HG02981 (cell line): ENCODE data around the gene ERG28.
"Not testable (repeated sequence)": the region's sequence is repeated elsewhere in the genome, so short reads cannot be mapped to it uniquely, and the experiment has no call there.

Experiments
- ATAC-seq: cut with Tn5 transposase; IDR thresholded peaks from one replicate; pipeline ENCODE4 v1.9.1; 2021; ENCODE audit warnings: mild to moderate bottlenecking, moderate library complexity; ENCODE audit not compliant: unreplicated experiment

Gene ERG28, protein sequence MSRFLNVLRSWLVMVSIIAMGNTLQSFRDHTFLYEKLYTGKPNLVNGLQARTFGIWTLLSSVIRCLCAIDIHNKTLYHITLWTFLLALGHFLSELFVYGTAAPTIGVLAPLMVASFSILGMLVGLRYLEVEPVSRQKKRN

DNA sequence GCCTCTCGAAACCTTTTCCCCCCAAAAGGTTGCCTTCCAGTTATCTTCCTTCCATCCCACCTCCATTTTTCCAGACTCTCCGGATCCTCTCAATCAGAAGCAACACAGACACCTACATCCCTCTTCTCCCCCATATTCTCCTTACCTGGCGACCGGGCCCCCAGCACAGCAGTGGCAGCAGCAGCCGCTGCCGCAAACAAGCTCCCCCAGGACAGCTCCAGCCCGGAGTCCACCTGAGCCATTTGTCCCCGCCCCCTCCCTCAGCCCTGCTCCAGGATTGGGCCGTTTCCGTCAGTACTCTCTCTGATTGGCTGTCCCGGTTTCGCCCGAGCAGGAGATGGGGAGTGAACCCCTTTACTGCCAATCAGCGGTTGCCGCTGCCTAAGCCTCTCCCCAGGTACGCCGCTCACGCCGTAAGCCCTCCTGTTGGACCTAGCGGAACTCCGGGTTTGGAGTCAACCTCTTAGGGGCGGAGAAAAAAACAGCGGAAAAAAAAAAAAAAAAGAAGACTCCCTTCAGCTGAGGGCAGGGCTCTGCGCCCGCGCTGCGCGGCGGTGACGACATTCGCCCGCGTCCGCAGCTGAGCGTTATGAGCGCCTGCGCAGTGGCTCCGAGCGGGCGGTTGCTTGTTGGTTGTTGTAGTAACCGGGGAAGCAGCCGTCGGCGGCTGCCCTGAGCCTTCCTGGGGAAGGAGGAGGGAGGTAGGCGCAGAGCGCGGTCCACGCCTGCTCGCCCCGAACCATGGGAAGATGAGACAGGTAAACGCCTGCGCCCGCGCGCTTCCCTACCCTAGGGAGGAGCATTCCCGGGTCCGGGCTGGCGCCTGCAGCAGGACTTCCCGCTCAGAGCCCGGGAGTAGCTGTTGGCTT, at the start of gene ERG28, which contains the start of gene TTLL5:
Gene ERG28, minus strand, starts transcription at position 247 of the 869 bp plus-strand sequence. CDS start 3,374 bp downstream, outside the sequence.
Gene TTLL5, plus strand, starts transcription at position 617 of the 869 bp plus-strand sequence. CDS start 1,904 bp downstream, outside the sequence.
- peak; percentile 97 for ATAC-seq

DNA sequence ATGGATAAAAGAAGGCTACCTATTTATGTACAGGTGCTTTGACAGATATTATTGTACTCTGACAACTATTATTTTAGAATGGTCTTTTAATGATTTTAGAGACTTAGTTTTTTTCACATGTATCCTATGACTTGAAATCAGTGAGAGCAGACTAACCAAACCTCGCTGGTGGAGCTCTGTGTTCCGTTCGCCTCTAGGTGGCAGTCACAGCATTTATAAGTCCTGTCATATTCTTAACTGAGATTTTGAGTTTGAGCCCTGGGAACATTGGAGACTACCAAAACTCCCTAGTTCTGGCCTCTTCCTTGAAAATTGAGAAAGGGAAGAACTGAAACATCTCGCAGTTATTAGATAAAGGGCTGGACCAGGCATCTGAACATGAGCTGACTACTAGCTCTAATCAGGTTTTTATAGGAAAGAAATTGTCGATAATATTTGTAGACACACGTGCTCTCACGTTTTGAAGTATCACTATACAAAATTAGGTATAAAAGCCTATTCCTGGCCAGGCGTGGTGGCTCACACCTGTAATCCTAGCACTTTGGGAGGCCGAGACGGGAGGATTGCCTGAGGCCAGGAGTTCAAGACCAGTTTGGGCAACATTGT, 48.6 kb upstream of the ERG28 start:
- peak; percentile 64 for ATAC-seq

DNA sequence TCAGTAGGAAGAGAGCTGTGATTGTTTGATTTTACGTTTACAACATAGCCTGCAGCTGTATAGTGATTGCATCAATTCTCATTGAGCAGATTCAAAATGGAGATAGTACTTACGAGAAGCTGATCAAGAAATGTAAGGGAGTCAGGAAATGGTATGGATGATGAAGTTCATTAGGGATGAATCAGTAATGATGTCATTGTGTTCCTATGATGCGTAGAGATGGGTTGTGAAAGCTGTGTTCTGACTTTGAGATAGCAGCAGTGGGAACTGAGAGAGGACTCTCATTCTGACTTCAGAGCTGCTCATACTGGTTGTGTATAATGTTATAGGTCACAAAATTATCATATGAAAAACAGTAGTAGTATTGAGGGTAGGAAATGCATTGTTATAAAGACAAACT, 44.3 kb upstream of the ERG28 start:
- no peak for ATAC-seq

DNA sequence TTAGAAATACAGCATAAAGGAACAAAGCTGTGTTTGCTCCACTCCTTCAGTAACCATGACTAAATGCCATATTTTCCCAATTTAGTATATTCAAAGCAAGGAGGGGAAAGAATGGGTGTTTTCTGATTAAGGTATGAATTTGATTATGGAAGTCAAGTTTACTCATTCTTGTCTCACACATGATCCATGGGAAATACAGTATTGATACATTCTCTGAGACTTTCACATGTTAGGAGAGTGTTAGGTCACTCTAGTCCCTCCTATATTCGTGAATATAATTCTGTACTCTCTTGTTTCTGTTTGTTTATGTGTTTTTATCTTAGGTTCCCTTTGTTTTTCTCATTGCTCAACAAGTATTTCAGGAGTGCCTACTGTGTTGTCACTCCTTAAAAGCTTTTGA, 42.8 kb upstream of the ERG28 start:
- ATAC-seq = no peak

DNA sequence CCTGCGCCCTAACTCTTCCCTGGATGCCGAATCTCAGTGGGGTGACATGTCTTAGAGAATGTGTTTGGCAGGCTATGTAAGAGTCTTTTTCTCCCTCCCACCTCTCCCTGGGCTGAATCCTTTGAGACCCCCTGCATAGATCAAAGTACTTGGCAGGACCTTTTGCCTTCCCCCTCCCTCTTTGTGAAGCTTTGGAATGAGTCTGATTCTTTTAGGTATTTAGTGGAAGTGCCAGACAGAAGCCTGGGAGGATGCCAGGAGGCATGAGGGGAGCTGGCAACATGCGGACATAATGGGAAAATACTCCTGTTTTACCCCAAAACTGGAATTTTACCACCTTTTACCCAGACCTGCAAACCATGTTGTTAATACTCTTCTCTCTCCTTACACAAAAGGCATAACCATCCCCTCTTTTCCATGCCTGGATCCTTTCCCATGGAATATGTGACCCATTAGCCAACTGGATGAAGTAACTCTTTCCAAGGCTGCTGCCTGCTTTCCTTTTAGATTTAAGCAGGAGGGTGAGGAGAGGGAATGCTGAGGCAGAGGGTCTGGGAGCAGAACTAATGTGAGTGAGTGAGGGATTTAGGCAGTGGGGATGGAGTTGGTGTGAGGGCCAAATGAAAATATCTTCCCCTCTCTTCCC, 42.1 kb upstream of the ERG28 start:
- no peak for ATAC-seq

DNA sequence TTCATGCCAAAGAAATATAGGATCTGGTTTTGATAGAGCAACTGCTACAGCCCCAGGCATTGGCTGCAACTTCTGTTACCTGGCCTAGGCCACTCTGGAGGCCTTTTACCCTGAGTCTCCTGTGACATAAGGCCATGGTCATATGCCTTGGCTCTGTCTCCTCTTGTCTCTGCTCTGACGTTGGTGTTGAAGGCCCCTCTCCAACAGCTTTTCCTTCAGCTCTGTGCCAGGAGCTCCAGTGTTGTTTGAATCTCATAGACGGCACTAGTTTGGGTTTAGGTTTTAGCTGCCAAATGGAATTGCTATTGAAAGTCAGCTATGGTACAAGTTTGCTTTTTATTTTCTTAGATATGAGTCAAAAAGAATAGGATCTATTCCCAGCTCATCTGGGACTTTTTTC, 41.4 kb upstream of the ERG28 start:
- no peak for ATAC-seq

DNA sequence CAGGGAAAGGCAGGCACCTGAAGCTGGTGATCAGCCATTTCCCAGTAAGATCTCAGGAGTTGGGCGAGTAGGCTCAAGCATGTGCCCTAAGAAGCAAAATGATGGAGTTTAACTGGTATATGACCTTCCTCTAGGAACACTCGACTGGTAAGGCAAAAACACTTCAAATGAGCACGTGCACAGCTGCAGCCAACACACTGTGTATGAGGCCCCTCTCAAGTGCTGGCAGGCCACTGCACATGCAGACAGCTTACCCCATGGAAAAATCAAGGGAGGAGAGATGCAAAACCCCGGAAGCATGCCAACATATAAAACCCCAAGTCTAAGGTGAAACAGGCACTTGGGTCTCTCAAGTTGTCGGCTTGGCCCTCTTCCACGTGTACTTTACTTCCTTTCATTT, 39.6 kb upstream of the ERG28 start:
- ATAC-seq = no peak

DNA sequence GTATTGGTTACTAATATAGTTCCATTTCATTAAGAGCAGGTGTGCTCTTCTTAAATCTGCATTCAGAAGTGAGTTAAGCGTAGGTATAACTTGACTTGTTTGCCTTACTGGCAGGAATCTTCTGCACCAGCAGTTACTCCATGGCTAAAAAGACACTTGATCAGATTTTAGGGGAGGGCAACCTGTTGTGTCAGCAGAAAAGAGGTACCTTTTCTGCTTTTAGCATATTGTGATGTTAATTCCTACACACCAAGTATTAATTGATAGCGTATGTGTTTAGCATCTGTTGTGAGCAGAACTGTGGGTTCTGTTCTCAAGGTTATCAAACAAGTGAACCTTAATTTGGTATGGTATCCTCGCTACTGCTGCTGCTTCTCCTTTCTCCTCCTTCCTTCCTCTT, 38.7 kb upstream of the ERG28 start:
- no peak for ATAC-seq

DNA sequence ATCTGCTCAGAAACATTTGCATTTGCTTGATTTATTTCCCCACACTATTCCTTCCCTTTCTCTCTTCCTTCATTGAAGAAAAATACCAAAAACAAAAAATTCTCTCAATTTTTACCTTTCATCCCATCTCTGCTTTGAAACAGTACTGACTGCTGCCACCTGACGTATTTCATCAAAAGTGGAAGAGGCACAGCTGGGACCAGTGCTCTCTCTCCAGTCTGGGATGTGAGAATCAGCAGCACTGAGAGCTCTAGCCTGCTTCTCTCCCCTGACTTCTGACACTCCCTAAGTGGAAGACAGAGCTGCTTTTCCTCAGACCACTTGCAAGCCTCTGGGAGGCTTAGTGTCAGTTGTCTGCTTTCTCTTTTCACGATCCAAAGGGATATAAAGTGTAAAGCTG, 37.2 kb upstream of the ERG28 start:
- ATAC-seq = no peak

DNA sequence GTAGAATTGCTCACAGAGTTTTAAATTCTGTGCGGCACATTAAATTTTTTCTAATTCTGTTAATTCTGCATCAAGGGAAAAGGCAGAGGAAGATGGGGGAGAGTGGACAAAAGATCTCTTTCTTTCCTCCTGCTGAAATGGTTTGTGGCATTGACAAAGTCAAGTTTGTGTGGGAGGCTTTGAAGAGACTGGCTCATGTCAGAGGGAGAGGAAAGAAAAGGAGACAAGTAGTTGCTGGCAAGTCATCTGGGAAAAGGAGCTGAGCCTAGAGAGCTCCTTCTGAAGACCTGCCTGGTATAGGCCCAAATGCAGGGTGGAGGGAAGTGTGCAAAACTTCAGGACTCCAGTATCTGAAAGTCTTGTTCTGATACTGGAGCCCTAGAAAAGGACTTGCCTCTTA, 36.7 kb upstream of the ERG28 start:
- no peak for ATAC-seq

DNA sequence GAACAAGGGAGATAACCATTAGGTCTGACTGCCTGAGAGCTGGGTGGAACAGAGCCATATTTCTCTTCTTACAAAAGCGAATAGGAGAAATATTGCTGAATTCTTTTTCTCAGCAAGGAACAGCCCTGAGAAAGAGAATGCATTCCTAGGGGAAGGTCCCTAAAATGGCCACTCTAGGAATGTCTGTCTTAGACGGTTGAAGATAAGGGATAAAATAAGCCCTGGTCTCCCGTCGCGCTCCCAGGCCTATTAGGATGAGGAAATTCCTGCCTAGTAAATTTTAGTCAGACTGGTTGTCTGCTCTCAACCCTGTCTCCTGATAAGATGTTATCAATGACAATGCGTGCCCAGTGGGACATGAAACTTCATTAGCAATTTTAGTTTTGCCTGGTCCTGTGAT, 34.3 kb upstream of the ERG28 start:
- ATAC-seq = not testable (repeated sequence)

DNA sequence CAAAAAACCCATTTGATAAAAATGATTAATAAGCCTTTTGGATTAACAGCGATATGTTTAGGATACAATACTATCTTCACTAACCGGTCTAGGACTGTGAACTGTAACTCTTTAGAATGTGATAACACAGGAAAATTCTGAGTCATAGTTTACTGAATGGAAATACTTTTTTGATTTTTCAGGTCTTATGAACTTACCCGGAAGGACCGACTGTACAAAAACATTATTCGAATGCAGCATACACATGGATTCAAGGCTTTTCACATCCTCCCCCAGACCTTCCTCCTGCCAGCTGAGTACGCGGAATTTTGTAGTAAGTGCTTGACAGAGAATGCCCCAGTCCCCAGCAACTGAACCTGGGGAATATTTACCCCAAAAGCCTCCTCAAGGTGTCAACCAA, 29.3 kb upstream of the ERG28 start:
- ATAC-seq = no peak

DNA sequence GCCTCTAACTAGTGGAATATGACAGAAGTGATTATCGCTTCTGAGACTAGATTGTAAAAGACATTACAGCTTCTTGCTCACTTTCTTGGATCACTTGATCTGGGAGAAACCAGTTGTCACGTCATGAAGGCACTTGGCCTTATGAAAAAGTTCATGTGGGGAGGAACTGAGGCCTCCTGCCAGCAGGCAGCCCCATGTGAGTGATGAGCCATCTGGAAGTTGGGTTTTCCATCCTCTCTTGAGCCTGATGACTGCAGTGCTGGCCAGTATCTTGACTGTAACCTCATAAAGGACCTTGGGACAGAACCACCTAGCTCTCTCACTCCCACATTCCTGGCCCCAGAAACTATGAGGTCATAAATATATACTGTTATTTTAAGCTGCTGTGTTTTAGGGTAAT, 28.3 kb upstream of the ERG28 start:
- no peak for ATAC-seq

DNA sequence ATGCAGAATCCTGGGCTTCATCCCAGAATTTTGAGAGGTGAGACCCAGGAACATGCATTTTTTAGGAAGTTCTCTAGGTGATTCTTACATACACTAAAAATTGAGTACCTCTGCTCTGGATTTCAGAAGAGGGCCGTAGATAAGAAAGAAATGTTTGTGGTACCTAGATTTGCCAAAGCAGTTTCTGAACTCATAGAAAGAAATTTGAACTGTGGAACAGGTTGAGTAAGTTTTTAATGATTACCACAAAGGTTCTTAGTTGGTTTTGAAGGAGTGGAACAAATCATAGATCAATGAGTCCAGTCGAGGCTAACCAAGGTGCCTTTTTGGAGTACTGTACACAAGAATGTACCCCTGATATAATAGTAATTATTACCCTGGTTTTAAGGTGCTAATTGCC, 25.2 kb upstream of the ERG28 start:
- ATAC-seq = no peak

DNA sequence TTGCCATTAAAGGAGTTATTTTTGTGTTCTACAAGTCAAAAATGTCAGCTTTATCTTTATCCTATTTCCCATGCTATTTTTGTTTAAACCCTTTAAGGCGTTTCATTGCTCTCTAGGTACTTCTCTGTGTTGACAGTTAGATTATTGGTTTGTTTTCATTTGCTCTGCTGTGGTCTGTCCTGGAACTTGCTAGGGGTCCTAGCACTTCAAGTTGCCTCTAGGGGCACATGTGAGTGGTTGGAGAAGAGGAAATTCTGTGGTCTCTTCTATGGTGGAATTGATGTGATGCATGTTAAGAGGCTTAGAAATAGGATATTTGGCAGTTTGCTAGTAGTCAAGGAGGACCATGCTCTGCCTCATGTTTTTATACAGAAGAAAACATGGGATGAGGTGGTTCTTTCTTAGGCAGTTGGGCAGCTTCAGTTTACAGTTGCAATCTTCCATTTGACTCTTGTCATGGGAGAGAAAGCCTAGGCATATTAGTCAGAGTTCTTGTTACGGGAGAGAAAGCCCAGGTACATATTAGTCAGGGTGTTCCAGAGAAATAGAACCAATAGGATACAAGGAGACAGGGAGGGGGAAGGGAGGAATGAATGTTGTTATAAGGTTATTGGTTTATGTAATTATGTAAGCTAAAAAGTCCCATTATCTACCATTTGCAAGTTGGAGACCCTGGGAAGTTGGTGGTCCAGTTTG, 14.7 kb upstream of the ERG28 start:
- ATAC-seq = no peak

DNA sequence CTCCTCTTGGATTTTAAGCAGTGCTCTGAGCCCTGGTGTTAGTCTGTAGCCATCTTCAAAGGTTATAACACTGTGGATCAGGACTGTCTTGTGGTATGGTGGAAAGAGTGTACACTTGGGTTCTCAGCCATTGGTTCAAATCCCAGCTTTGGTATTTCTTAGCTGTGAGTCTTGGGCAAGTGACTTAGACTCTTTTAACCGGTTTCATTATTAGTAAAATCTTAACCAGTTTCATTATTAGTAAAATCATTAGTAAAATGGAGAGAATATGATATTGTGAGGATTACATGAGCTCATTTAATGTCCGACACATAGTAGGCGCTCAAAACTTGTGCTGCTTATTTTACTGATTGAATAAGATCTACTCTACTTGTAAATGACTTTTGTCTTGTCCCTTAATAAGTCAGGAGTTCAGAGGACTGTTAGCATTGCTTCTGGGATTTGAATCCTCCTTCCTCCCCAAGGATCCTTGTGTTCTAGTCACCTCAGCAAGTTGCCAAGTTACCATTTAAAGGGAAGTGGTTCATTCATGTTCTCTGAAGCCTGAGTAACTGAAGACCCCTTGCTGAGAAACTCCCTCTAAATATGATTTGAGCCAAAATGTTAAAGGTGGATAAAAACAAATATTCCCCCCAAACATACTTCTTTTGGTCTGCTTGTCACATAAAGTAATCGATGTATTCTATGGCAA, 12.8 kb upstream of the ERG28 start:
- ATAC-seq = peak; percentile 60

DNA sequence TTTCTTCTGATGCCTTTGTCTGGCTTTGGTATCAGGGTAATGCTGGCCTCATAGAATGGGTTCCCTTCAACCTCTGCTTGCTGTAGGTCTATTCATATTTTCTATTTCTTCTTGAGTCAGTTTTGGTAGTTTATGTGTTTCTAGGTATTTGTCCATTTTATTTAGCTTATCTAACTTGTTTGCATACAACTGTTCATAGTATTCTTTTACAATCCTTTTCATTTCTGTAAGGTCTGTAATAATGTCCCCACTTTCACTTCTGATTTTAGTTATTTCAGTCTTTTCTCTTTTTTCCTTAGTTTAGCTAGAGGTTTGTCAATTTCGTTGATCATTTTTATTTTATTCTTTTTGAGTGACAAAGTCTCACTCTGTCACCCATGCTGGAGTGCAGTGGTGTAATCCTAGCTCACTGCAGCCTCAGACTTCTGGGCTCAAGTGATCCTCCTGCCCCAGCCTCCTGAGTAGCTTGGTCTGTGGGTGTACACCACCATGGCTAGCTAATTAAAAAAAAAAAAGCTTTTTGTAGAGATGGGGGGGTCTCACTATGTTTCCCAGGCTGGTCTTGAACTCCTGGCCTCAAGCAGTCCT, 12.0 kb upstream of the ERG28 start:
- ATAC-seq = no peak

DNA sequence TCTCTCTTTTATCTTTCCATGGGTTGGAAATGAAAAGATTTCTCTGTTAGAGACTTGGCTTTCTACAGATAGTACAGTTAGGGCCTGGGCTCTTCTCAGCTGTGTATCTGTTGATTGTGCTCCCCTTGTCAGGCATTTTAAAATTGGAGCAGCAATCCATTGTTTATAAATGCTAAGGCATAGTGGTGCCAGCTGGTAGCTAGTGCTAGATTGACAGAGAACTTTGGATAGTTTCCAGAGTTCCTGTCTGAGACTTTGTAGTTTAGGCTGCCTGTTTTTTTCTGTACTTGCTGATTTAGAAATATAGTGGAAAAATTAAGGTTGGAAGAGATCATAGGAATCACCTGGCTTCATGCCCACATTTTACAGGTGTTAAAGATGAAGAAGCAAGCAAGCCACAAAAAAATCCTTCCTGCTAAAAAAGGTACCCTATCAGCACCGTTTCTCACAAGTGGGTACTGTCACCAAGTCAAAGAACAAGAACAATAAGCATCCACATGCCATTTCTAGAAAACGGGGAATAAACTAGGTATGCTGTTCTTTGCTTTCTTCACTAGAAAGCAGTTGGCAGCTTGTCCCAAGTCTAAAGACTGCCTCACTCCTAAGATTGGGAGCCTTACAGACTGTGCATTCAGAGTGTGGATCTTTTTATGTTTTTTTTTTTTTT, 6.6 kb upstream of the ERG28 start:
- no peak for ATAC-seq

DNA sequence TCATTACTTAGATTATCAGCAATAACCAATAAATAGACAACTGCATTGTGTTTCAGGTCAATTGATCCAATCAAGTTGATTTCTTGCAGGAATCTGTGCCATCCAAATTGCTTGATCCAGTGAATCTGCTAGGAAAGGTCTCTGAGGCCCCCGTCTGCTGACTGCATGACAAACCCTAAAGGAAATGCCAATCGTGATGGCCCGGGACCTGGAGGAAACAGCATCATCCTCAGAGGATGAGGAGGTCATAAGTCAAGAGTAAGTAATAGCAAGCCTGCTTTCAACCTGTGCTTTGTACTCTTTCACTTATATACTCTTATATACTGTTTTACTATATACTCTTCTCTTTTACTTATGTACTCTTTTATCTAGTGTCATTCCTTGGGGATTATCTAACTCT, 2.3 kb upstream of the ERG28 start:
- no peak for ATAC-seq

DNA sequence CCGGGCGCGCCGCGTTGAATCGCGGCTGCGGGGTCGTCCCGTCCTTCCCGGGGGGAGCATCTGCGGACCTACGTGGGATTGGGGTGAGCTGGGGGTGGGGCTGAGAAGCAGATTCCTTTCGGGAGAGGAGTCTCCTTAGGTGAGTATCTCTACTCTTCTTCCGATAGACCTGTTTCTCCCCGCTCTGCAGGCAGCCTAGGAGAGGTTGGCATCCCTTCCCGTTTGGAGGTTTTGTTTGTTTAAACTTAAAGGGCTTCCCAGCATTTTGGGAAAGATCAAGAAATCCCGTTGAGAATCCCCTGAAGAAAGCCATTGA, 781 bp upstream of the ERG28 start:
- ATAC-seq = no peak
